GM19455 (cell line): ENCODE data around the gene ACTG1.

Experiments
- ATAC-seq: cut with Tn5 transposase; IDR thresholded peaks from one replicate; pipeline ENCODE4 v1.9.1; 2021; ENCODE audit not compliant: unreplicated experiment

Gene ACTG1

GRCh38 chr17:81499601-81499970 lies 13.0 kb downstream of the ACTG1 start:
- ATAC-seq: no peak

GRCh38 chr17:81498953-81499600 lies 13.5 kb downstream of the ACTG1 start:
- no peak for ATAC-seq

- ATAC-seq: no peak
These were observed 17.8 kb downstream of the ACTG1 start for GRCh38 chr17:81494626-81495377.

GRCh38 chr17:81493198-81494038 lies 19.2 kb downstream of the ACTG1 start:
- no peak for ATAC-seq

- no peak for ATAC-seq
These were observed 19.9 kb downstream of the ACTG1 start for GRCh38 chr17:81492706-81493105.

- ATAC-seq: no peak
These were observed 20.4 kb downstream of the ACTG1 start for GRCh38 chr17:81492202-81492601.

- ATAC-seq: no peak
These were observed 20.8 kb downstream of the ACTG1 start for GRCh38 chr17:81491761-81492160.

- no peak for ATAC-seq
These were observed 21.4 kb downstream of the ACTG1 start for GRCh38 chr17:81491181-81491581.

- no peak for ATAC-seq
These were observed 22.3 kb downstream of the ACTG1 start for GRCh38 chr17:81489998-81490992.

GRCh38 chr17:81489012-81489997 lies 23.3 kb downstream of the ACTG1 start:
- no peak for ATAC-seq

- no peak for ATAC-seq
These were observed 24.2 kb downstream of the ACTG1 start for GRCh38 chr17:81488276-81488860.

GRCh38 chr17:81487487-81488275 lies 24.9 kb downstream of the ACTG1 start:
- no peak for ATAC-seq

- no peak for ATAC-seq
These were observed 25.5 kb downstream of the ACTG1 start for GRCh38 chr17:81487089-81487486.

- ATAC-seq: no peak
These were observed 26.3 kb downstream of the ACTG1 start for GRCh38 chr17:81486199-81486810.

GRCh38 chr17:81484195-81484979 lies 28.2 kb downstream of the ACTG1 start:
- ATAC-seq: peak; percentile 55

GRCh38 chr17:81483862-81484194 lies 28.8 kb downstream of the ACTG1 start:
- no peak for ATAC-seq
